H1 (cell line): ENCODE data around the gene AP2A2.

Source experiments
- POLR2A ChIP-seq, 2 experiments: IDR thresholded peaks; 1 replicate in 1 of 2; 2 replicates in 1 of 2; pipeline ENCODE4 v1.6.1; 2011; ENCODE audit warnings: low read depth in 2 of 2, low read length in 2 of 2, mild to moderate bottlenecking in 2 of 2; ENCODE audit errors: control extremely low read depth in 1 of 2
- TAF1 ChIP-seq: IDR thresholded peaks from 2 replicates; pipeline ENCODE4 v1.6.1; 2011; ENCODE audit warnings: mild to moderate bottlenecking, low read depth, low read length
- ZNF274 ChIP-seq: IDR thresholded peaks from 2 replicates; pipeline ENCODE4 v1.7.0; 2012; ENCODE audit warnings: low read length, borderline replicate concordance; ENCODE audit errors: extremely low read depth
- TF ChIP-seq, protein P1 (sequence below), 3 experiments: IDR thresholded peaks; 1 replicate in 2 of 3; 2 replicates in 1 of 3; pipeline versions ENCODE4 v1.5.1 to v1.6.1; 2011; ENCODE audit warnings: low read length in 3 of 3, mild to moderate bottlenecking in 3 of 3, inconsistent platforms in 2 of 3, low read depth in 1 of 3, moderate library complexity in 1 of 3; ENCODE audit not compliant: insufficient read depth in 1 of 3; ENCODE audit errors: control extremely low read depth in 1 of 3

DNA sequence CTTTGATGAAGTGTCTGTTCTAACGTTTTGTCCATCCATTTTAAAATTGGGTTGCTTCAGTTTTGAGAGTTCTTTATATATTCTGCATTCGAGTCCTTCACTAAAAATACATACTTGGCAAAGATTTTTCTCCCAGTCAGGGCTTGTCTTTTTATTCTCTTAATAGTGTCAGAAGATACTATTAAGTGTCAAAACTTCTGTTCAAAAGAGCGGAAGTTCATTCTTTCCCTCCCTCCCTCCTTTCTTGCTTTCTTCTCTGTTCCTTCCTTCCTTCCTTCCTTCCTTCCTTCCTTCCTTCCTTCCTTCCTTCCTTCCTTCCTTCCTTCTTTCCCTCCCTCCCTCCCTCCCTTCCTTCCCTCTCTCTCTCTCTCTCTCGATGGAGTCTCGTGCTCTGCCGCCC lies 118.5 kb downstream of the AP2A2 start:
- TF ChIP-seq TAF1 (no peak), POLR2A (IDR thresholded peaks at IDR 0.05; ENCODE audit: control extremely low read depth in 1 of 2, low read depth in 2 of 2, low read length in 2 of 2) (no peak), ZNF274 (no peak)
- TF ChIP-seq, protein P1, sequence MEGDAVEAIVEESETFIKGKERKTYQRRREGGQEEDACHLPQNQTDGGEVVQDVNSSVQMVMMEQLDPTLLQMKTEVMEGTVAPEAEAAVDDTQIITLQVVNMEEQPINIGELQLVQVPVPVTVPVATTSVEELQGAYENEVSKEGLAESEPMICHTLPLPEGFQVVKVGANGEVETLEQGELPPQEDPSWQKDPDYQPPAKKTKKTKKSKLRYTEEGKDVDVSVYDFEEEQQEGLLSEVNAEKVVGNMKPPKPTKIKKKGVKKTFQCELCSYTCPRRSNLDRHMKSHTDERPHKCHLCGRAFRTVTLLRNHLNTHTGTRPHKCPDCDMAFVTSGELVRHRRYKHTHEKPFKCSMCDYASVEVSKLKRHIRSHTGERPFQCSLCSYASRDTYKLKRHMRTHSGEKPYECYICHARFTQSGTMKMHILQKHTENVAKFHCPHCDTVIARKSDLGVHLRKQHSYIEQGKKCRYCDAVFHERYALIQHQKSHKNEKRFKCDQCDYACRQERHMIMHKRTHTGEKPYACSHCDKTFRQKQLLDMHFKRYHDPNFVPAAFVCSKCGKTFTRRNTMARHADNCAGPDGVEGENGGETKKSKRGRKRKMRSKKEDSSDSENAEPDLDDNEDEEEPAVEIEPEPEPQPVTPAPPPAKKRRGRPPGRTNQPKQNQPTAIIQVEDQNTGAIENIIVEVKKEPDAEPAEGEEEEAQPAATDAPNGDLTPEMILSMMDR (IDR thresholded peaks at IDR 0.05; ENCODE audit: control extremely low read depth in 1 of 3, insufficient read depth in 1 of 3, low read depth in 1 of 3, low read length in 3 of 3), result no peak
